Hippocampal formation (tissue), 2 donors: ENCODE results near the gene LMNTD2.
"Not testable (repeated sequence)": the region's sequence is repeated elsewhere in the genome, so short reads cannot be mapped to it uniquely, and the experiment has no call there.

Experiments used
- DNase-seq, 2 donors: peaks; one replicate each; lab custom pipeline; 2025; lab: John Stamatoyannopoulos, UW

LMNTD2 gene

GRCh38 chr11:535210-535518 is 25.4 kb downstream of the LMNTD2 start:
- DNase-seq = no peak

DNA sequence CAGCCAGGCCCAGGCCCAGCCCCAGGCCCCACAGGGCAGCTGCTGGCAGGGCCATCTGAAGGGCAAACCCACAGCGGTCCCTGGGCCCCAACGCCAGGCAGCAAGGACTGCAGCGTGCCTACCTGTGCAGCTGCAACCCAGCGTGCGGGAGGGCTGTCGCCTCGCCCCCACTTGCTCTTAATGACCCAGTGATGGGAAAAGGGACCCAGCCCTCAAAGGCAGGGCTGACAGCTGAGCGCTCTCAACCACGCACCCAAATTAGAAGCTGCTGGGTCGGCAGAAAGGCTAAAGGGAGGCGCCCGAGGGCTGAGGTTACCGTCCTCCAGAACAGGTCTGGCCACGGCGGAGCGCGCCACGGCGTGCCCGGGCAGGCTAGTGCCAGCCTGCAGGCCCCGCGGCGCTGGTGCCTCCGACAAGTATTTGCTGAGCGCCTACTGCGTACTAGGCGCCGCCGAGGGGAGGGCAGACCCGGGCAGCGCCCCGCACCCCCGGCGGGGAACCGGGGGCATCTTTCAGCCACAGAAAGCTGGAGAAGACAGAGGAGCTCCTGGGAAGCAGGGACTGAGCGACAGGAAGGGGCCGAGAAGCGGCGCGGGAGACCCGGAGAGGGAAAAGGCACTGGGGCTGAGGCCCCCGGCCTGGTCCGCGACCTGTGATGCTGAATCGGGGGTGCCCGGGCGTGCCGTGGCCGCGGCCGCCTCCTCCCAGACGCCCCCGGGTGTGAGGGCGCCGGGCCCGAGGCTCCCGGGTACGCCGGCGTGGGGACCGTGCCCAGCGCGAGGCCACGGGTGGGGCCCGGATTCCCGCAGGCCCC is 25.9 kb downstream of the LMNTD2 start:
- DNase-seq = no peak

- no peak for DNase-seq
Measured at GRCh38 chr11:533586-534395, 26.7 kb downstream of the LMNTD2 start.

DNA sequence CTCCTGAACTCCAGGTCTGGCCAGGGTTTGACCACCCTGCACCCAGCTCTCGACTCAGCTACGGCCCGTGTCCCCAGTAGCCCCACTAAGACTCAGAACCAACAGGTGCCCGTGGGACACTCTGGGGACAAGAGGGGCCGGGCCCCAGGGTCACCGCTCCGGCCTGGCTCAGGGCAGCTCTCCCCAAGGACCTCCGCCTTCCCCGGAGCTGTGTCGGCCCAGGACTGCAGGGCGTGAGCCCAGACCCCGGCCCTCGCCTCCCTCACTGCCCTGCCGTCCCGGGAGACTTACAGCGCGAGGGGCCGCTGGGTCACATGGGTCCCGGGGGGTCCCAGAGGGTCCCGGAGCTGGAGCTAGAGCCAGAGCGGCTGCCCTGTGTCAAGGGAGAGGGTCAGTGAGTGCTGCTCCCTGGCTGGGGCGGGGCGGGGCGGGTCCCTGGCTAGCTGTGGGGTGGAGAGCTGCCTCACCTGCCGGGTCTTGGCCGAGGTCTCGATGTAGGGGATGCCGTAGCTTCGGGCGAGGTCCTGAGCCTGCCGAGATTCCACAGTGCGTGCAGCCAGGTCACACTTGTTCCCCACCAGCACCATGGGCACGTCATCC is 27.5 kb downstream of the LMNTD2 start:
- DNase-seq = no peak

DNA sequence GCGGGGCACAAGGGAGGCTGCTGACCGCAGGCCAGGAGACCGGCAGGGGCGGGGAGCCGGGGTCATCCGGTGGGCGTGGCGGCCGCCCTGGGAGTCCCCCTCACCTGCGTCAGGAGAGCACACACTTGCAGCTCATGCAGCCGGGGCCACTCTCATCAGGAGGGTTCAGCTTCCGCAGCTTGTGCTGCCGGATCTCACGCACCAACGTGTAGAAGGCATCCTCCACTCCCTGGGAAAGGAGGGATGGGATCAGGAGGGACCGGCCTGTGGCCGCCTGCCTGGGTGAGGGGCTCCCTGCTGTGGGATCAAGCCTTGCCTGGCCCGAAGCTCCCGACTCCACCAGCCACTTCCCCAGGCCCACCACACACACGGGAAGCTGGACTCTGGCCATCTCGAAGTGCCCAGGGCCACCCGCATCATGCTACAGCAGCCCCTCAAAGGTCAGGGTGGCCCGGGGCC is 28.0 kb downstream of the LMNTD2 start:
- DNase-seq = no peak

DNA sequence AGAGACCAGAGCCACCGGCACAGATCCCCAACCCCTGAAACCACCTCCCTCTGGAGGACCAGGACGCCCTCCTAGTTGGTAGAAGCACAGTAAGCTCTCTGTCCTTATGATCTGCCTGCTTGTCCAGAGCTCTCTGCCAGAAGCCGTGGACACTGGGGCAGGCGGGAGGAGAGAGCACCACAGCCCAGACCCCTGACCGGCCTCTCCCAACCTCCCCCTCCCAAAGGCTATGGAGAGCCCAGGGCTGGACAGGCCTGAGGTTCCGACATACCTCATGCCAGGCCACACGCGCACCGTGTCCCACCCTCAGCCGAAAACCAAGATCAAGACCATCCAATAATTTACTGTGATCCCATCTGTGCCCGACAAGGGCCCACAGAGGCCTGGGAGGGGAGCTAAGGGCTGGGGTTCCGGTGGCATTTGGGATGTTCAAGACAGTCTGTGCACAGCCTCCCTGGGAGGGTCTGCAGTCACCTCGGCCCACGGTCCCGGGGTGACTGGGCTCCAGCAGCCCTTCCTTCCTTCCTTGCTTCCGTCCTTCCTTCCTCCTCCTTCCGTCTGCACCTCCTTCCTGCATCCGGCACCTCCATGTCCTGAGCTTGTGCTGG is 28.5 kb downstream of the LMNTD2 start:
- DNase-seq = no peak

GRCh38 chr11:530960-531831 is 29.3 kb downstream of the LMNTD2 start:
- DNase-seq = no peak

- DNase-seq = no peak
Measured at GRCh38 chr11:529728-530411, 30.7 kb downstream of the LMNTD2 start.

DNA sequence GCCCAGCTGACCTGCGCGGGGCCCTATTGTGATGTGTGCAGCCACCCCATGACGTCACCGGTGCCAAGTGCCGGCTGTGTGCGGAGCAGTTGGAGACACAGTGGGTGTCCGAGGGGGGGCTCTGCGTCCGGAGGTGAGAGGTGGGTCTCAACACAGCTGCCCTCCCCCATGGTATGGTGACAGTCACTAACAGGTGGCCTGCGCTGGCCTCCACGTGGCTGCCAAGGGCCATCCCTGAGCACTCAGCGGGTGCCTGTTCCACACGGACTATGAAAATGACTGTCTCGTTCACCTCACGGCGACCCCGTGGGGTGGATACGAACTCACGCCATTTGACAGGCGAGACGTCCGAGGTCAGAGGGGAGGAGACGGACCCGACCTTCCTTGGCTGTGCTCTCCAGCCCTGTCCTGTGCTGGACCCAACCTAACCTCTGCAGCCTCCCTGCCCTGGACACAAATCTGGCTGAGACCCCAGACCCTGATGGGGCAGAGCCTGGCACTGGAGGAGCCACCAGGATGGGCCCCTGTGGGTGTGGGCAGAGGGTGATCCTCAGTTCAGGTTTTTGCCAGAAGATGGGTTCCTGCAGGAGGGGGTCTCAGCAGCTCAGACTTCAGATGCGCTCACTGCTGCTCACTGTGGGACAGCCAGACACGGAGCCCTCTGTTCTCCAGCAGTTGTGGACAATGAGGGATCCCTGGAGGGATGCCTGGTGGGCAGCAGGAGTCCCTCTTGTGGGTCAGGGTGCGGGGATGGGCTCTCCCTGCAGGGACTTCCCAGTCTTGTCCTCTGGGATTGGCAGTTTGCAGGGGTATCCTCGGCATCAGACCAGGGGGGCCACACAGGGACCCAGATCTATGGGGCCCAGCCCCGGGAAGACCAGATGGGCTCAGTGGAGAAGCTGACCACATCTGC is 31.5 kb downstream of the LMNTD2 start:
- no peak for DNase-seq

GRCh38 chr11:528166-528814 is 32.2 kb downstream of the LMNTD2 start:
- no peak for DNase-seq

- no peak for DNase-seq
Measured at GRCh38 chr11:526192-526591, 34.3 kb downstream of the LMNTD2 start.

DNA sequence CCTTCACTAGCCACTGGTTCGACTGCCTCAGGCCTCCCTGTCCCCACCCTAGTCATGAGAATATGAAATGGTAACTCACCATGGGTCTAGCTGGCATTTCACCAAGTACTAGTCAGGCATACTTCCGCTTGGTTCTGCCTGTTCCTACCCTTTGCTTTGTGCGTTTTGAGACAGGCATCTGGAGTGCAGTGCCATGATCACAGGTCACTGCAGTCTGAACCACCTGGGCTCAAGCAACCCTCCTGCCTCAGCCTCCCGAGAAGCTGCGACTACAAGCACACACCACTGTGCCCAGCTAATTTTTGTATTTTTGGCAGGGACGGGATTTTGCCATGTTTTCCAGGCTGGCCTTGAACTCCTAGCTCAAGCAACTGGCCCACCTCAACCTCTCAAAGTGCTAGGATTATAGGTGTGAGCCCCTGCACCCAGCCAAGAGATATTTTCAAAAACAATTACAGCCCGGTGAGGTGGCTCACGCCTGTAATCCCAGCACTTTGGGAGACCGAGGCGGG is 39.3 kb downstream of the LMNTD2 start:
- DNase-seq = no peak

- no peak for DNase-seq
Measured at GRCh38 chr11:520428-521176, 39.9 kb downstream of the LMNTD2 start.

GRCh38 chr11:518463-519202 is 41.9 kb downstream of the LMNTD2 start:
- DNase-seq = no peak

DNA sequence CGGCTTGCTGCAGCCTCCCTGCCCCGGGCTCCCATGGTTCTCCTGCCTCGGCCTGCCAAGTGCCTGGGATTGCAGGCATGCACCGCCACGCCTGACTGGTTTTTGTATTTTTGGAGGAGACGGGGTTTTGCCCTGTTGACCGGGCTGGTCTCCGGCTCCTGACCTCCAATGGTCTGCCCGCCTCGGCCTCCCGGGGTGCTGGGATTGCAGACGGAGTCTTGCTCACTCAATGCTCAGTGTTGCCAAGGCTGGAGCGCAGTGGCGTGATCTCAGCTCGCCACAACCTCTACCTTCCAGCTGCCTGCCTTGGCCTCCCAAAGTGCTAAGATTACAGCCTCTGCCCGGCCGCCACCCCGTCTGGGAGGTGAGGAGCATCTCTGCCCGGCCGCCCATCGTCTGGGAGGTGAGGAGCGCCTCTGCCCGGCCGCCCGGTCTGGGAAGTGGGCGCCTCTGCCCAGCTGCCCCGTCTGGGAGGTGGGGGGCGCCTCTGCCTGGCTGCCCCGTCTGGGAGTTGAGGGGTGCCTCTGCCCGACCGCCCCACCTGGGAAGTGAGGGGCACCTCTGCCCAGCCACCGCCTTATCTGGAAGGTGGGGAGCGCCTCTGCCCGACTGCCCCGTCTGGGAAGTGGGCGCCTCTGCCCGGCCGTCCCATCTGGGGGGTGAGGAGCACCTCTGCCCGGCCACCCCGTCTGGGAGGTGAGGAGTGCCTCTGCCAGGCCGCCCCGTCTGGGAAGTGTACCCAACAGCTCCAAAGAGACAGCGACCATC is 43.4 kb downstream of the LMNTD2 start:
- DNase-seq = not testable (repeated sequence)

- no peak for DNase-seq
Measured at GRCh38 chr11:516400-516799, 44.1 kb downstream of the LMNTD2 start.

DNA sequence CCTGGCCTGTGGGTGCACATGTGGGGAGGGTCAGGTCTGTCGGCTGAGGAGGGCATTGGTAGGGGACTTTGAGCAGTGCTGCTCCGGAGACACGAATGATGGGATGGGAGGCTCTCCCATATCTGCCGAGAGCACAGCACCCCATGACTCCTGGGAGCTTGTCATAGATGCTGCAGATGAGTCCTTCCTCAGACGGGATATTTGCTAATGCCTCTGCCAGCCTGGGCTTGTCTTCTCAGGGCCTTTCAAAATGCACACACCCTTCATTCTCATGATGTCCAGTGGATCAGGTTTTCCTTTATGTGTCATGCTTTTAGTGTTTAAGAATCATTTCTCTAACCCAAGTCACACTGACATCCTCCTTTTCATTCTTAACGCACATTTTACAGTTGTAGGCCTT is 45.4 kb downstream of the LMNTD2 start:
- no peak for DNase-seq
